ENCODE measurements around the gene FBXO30. TPM values are rescaled to one million over a fixed set of nuclear protein-coding genes. Genes with fewer than 3 reads are reported as not detected.

FBXO30 gene
- total RNA-seq, 1 donor, result 14.5 TPM

DNA sequence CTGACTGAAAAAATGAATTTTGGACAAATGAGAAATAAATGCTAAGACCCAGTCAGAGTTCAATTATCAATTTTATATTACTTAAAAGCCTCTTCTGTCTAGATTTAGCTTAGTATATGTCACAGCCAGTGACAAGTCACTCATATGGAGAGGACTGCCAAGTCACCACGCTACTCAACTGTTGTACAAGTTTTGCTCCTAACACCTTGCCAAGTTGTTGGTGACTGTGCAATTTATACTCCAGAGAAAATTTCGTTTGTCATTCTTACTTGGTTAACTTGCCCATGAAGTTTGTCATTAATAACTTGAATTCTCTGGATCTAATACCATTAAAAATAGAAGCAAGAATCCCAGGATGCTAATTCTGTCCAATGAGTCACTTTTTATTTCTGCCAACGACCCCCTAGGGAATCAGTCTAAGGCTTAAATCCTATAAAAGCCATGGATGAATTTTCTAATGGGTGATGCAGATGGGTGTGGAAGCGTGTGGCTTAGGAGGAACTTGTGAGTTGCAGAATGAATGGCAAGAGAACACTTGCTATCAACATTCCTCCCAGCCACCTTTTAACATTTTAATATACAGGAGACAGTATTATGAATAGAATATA is 30.4 kb upstream of the FBXO30 start:
- DNase-seq (ENCODE audit: insufficient read length, low spot score, missing footprints), result peak; percentile 66
- H3K4me2 ChIP-seq (ENCODE audit: insufficient read depth, low read length), result no peak overlapping the region
- no peaks in the 10 kb centered on the region for H3K79me2 ChIP-seq (ENCODE audit: insufficient read depth, low read length)
- H3K9me3 ChIP-seq (ENCODE audit: low read depth, low read length), result no peaks in the 10 kb centered on the region
- TF ChIP-seq, protein P1, sequence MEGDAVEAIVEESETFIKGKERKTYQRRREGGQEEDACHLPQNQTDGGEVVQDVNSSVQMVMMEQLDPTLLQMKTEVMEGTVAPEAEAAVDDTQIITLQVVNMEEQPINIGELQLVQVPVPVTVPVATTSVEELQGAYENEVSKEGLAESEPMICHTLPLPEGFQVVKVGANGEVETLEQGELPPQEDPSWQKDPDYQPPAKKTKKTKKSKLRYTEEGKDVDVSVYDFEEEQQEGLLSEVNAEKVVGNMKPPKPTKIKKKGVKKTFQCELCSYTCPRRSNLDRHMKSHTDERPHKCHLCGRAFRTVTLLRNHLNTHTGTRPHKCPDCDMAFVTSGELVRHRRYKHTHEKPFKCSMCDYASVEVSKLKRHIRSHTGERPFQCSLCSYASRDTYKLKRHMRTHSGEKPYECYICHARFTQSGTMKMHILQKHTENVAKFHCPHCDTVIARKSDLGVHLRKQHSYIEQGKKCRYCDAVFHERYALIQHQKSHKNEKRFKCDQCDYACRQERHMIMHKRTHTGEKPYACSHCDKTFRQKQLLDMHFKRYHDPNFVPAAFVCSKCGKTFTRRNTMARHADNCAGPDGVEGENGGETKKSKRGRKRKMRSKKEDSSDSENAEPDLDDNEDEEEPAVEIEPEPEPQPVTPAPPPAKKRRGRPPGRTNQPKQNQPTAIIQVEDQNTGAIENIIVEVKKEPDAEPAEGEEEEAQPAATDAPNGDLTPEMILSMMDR (IDR thresholded peaks at IDR 0.05; ENCODE audit: extremely low read depth, low read depth, low read length), result no peak
- no peak overlapping the region for H3K4me3 ChIP-seq (ENCODE audit: insufficient read depth, low read length)
- H4K20me1 ChIP-seq (ENCODE audit: insufficient read depth, low read length), result no peaks in the 10 kb centered on the region
- peaks cover 4% of the 10 kb centered on the region for H3K4me1 ChIP-seq (ENCODE audit: insufficient read depth, low read length)
- H3K27ac ChIP-seq (ENCODE audit: low read depth, low read length), result no peak overlapping the region
- no peak overlapping the region for H2AFZ ChIP-seq (ENCODE audit: low read length)
- no peaks in the 10 kb centered on the region for H3K36me3 ChIP-seq (ENCODE audit: insufficient read depth, low read length)
- no peaks in the 10 kb centered on the region for H3K27me3 ChIP-seq (ENCODE audit: insufficient read depth, low read length)

DNA sequence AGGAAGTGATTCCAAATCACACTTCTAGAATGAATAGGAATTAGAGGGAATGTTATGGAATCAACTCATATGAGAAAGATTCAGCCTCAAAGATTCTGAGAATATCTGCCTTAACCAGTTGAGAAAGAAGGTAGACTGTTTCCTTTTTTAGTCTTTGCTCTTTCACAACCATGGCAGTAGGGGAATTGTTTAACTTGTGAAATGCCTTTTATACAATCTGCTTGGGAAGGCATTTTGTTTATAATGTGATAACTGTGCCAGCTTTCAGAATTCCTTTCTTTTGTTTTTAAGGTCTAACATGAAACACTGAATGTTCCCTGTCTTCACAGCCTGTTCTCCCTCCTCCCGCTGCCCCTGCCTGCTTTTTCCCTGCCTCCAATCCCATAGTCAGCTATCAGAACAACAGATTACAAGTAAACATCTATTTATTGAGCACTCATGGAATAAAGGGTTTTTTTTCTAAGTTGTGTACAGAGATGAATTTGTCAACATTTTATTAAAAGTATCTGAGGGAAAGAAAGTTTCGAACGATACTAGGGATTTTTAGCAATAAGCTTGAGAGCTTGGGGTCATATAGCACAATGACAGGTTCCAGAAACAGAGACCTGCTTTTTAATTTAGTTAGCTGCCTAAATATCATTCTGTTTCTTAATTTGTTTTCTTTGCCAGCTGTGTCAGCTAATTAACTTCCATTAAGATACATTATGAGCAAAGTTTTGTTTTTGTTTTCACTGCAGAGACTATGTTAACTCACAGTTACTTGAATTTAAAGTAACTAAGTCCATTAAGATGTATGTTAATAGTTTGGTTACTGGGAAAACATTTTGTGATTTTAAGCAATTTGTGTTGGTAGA is 28.3 kb upstream of the FBXO30 start:
- no peak for DNase-seq (ENCODE audit: insufficient read length, low spot score, missing footprints)
- Histone ChIP-seq H3K27ac (ENCODE audit: low read depth, low read length) (no peak overlapping the region), H3K36me3 (ENCODE audit: insufficient read depth, low read length) (no peaks in the 10 kb centered on the region), H3K79me2 (ENCODE audit: insufficient read depth, low read length) (no peaks in the 10 kb centered on the region), H2AFZ (ENCODE audit: low read length) (peak overlapping the region; percentile 33), H3K4me1 (ENCODE audit: insufficient read depth, low read length) (peaks cover 2% of the 10 kb centered on the region), H3K4me2 (ENCODE audit: insufficient read depth, low read length) (peak overlapping the region; percentile 20), H3K4me3 (ENCODE audit: insufficient read depth, low read length) (no peak overlapping the region), H4K20me1 (ENCODE audit: insufficient read depth, low read length) (no peaks in the 10 kb centered on the region), H3K9me3 (ENCODE audit: low read depth, low read length) (no peaks in the 10 kb centered on the region), H3K27me3 (ENCODE audit: insufficient read depth, low read length) (no peaks in the 10 kb centered on the region)
- TF ChIP-seq, protein P1 (IDR thresholded peaks at IDR 0.05; ENCODE audit: extremely low read depth, low read depth, low read length), result no peak

DNA sequence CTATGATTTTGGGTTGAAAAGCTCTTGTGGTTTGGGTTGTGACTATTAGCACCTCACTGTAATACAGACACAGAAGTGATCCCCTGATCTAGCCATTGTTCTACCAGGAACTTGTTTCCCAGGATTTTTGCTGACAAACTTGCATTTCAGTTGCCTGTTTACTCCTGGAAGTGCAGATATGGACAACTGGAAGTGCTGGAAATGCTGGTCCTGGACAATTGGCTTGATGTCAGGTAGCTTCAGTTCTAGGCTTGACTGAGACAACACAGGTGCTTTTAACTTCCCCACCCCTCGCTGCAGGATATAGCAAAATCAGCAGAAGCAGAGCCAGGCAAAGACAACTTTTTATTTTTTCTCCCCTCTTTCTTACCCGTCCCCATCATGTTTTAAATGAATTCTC is 27.1 kb upstream of the FBXO30 start:
- TF ChIP-seq, protein P1 (IDR thresholded peaks at IDR 0.05; ENCODE audit: extremely low read depth, low read depth, low read length), result no peak
- DNase-seq (ENCODE audit: insufficient read length, low spot score, missing footprints), result no peak
- H3K9me3 ChIP-seq (ENCODE audit: low read depth, low read length), result no peaks in the 10 kb centered on the region
- H3K4me3 ChIP-seq (ENCODE audit: insufficient read depth, low read length), result no peak overlapping the region
- no peaks in the 10 kb centered on the region for H3K79me2 ChIP-seq (ENCODE audit: insufficient read depth, low read length)
- H3K27ac ChIP-seq (ENCODE audit: low read depth, low read length), result no peak overlapping the region
- H3K4me1 ChIP-seq (ENCODE audit: insufficient read depth, low read length), result peaks cover 5% of the 10 kb centered on the region
- no peaks in the 10 kb centered on the region for H3K27me3 ChIP-seq (ENCODE audit: insufficient read depth, low read length)
- H2AFZ ChIP-seq (ENCODE audit: low read length), result no peak overlapping the region
- H3K36me3 ChIP-seq (ENCODE audit: insufficient read depth, low read length), result no peaks in the 10 kb centered on the region
- no peak overlapping the region for H3K4me2 ChIP-seq (ENCODE audit: insufficient read depth, low read length)
- H4K20me1 ChIP-seq (ENCODE audit: insufficient read depth, low read length), result no peaks in the 10 kb centered on the region

DNA sequence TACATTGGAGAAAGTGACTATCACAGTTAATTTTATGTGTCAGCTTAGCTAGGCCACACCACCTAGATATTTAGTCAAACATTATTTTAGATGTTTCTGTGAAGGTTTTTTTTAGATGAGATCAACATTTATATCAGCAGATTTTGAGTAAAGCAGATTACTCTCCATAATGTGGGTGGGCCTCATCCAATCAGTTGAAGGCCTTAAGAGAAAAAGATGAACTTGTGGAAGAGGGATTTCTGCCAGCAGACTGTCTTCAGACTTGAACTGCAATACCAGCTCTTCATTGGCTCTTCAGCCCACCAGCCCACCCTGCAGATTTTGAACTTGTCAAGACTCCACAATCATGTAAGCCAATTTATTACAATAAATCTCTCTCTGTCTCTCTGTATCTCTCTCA is 25.1 kb upstream of the FBXO30 start:
- no peaks in the 10 kb centered on the region for H4K20me1 ChIP-seq (ENCODE audit: insufficient read depth, low read length)

More for the DNA sequence above, 25.1 kb upstream of the FBXO30 start:
- Histone ChIP-seq H3K27ac (ENCODE audit: low read depth, low read length) (no peak overlapping the region), H3K9me3 (ENCODE audit: low read depth, low read length) (no peaks in the 10 kb centered on the region), H3K79me2 (ENCODE audit: insufficient read depth, low read length) (no peaks in the 10 kb centered on the region), H3K4me2 (ENCODE audit: insufficient read depth, low read length) (no peak overlapping the region), H3K36me3 (ENCODE audit: insufficient read depth, low read length) (no peaks in the 10 kb centered on the region), H3K4me1 (ENCODE audit: insufficient read depth, low read length) (peaks cover 15% of the 10 kb centered on the region), H3K4me3 (ENCODE audit: insufficient read depth, low read length) (no peak overlapping the region), H2AFZ (ENCODE audit: low read length) (no peak overlapping the region), H3K27me3 (ENCODE audit: insufficient read depth, low read length) (no peaks in the 10 kb centered on the region)
- TF ChIP-seq, protein P1 (IDR thresholded peaks at IDR 0.05; ENCODE audit: extremely low read depth, low read depth, low read length), result no peak
- DNase-seq (ENCODE audit: insufficient read length, low spot score, missing footprints), result no peak

All from osteoblast (primary cell).